Keratinocyte (primary cell): ENCODE data around the gene UHRF2. TPM values are rescaled to one million over a fixed set of nuclear protein-coding genes. Genes with fewer than 3 reads are reported as not detected.

Source experiments
- DNase-seq: peaks from one replicate; pipeline ENCODE4 v3.0.0-alpha.2; 2011; ENCODE audit warnings: low read depth, missing footprints, low spot score
- FAIRE-seq: peaks from 2 replicates; lab custom pipeline; 2011; peaks lifted over from hg19 to GRCh38; lab: Jason Lieb, UNC
- H2AFZ ChIP-seq: 2 replicates; pipeline ENCODE4 v1.6.0; 2012; ENCODE audit warnings: low read length, control low read depth, inconsistent platforms; ENCODE audit not compliant: control insufficient read depth
- H3K27ac ChIP-seq: 2 replicates; pipeline ENCODE4 v1.5.1; 2011; ENCODE audit warnings: low read length; ENCODE audit not compliant: control insufficient read depth, insufficient read depth
- H3K27me3 ChIP-seq: 3 replicates; pipeline ENCODE4 v1.6.0; 2011; ENCODE audit warnings: low read length; ENCODE audit not compliant: control insufficient read depth, insufficient read depth; ENCODE audit errors: extremely low read depth
- H3K36me3 ChIP-seq, 2 experiments: 2 replicates in 1 of 2; 3 replicates in 1 of 2; pipeline ENCODE4 v1.5.1; 2011; ENCODE audit warnings: low read length in 2 of 2, mild to moderate bottlenecking in 1 of 2; ENCODE audit not compliant: control insufficient read depth in 2 of 2, insufficient read depth in 2 of 2; ENCODE audit errors: extremely low read depth in 1 of 2
- H3K4me1 ChIP-seq: 3 replicates; pipeline ENCODE4 v1.5.1; 2011; ENCODE audit warnings: low read length; ENCODE audit not compliant: control insufficient read depth, insufficient read depth; ENCODE audit errors: extremely low read depth
- H3K4me2 ChIP-seq: 3 replicates; pipeline ENCODE4 v1.6.0; 2011; ENCODE audit warnings: low read depth, low read length; ENCODE audit not compliant: control insufficient read depth, insufficient read depth; ENCODE audit errors: extremely low read depth
- H3K4me3 ChIP-seq, 3 experiments: fragments of 200-600 bp in 1 of 3; sonication (generic) in 1 of 3; 2 replicates in 2 of 3; 3 replicates in 1 of 3; pipeline ENCODE4 v1.5.1; 2011 to 2016; ENCODE audit warnings: low read length in 3 of 3, mild to moderate bottlenecking in 3 of 3, control low read depth in 2 of 3, inconsistent platforms in 1 of 3, low read depth in 1 of 3, mixed read lengths in 1 of 3, mixed run types in 1 of 3, moderate library complexity in 1 of 3; ENCODE audit not compliant: control insufficient read depth in 2 of 3, insufficient read depth in 2 of 3; ENCODE audit errors: extremely low read depth in 1 of 3
- H3K79me2 ChIP-seq: 2 replicates; pipeline ENCODE4 v1.6.0; 2012; ENCODE audit warnings: low read length; ENCODE audit not compliant: control insufficient read depth, insufficient read depth
- H3K9ac ChIP-seq: 3 replicates; pipeline ENCODE4 v1.6.0; 2011; ENCODE audit warnings: low read length; ENCODE audit not compliant: control insufficient read depth, insufficient read depth; ENCODE audit errors: extremely low read depth
- H3K9me1 ChIP-seq: 3 replicates; pipeline ENCODE4 v1.6.0; 2011; ENCODE audit warnings: low read length; ENCODE audit not compliant: control insufficient read depth, insufficient read depth; ENCODE audit errors: extremely low read depth
- H3K9me3 ChIP-seq: 2 replicates; pipeline ENCODE4 v1.5.1; 2012; ENCODE audit warnings: low read depth, low read length; ENCODE audit not compliant: control insufficient read depth
- H4K20me1 ChIP-seq: 3 replicates; pipeline ENCODE4 v1.6.0; 2011; ENCODE audit warnings: low read length; ENCODE audit not compliant: control insufficient read depth, insufficient read depth; ENCODE audit errors: extremely low read depth
- EZH2 ChIP-seq: IDR thresholded peaks from one replicate; pipeline ENCODE4 v1.6.1; 2012; ENCODE audit warnings: inconsistent platforms, mild to moderate bottlenecking, low read length, moderate library complexity
- dilution Hi-C: fragments of 300-500 bp; cut with MboI; formaldehyde crosslinking; loops from one replicate; pipeline ENCODE4 v1.7.0; 2020; ENCODE audit warnings: low sequenced_read_pairs; ENCODE audit not compliant: extremely low pct_ligation_motif_present
- polyA plus RNA-seq, 5 experiments: library from polyadenylated mRNA; depleted of rRNA in 3 of 5; stranded (reverse) in 3 of 5; stranded (forward) in 1 of 5; unstranded in 1 of 5; fragments of >200 nt; gene quantifications; 1 replicate in 1 of 5; 2 replicates in 3 of 5; 3 replicates in 1 of 5; pipeline versions ENCODE4 v1.2.1 to v1.2.3, GENCODE V29; 2011 to 2012; ENCODE audit warnings: missing spikeins in 2 of 5, low read depth in 1 of 5, low replicate concordance in 1 of 5
- TF ChIP-seq, protein P1 (sequence below), 3 experiments: IDR thresholded peaks in 1 of 3; conservative IDR thresholded peaks in 1 of 3; optimal IDR thresholded peaks in 1 of 3; 2 replicates in 2 of 3; 3 replicates in 1 of 3; pipeline versions ENCODE3 to v1.5.1; 2011; ENCODE audit warnings: low read length in 3 of 3, mild to moderate bottlenecking in 3 of 3, moderate library complexity in 2 of 3, control low read depth in 1 of 3, inconsistent platforms in 1 of 3; ENCODE audit not compliant: insufficient read depth in 2 of 3; ENCODE audit errors: extremely low read depth in 1 of 3

The UHRF2 gene
- polyA plus RNA-seq, 1 donor (not counting 4 experiments of a cell fraction or from before 2014, with no cell fraction given), result 77.0 TPM

GRCh38 chr9:6407778-6408177 lies 5.2 kb upstream of the UHRF2 start:
- Histone ChIP-seq H3K4me3 (no peak overlapping the region), H3K36me3 (no peaks in the 10 kb centered on the region), H3K4me1 (peaks cover 4% of the 10 kb centered on the region), H2AFZ (no peak overlapping the region), H3K9ac (no peak overlapping the region), H3K9me1 (no peaks in the 10 kb centered on the region), H3K27ac (no peak overlapping the region), H3K9me3 (no peaks in the 10 kb centered on the region), H3K79me2 (no peaks in the 10 kb centered on the region), H3K27me3 (no peaks in the 10 kb centered on the region), H4K20me1 (no peaks in the 10 kb centered on the region), H3K4me2 (no peak overlapping the region)
- TF ChIP-seq, protein P1, sequence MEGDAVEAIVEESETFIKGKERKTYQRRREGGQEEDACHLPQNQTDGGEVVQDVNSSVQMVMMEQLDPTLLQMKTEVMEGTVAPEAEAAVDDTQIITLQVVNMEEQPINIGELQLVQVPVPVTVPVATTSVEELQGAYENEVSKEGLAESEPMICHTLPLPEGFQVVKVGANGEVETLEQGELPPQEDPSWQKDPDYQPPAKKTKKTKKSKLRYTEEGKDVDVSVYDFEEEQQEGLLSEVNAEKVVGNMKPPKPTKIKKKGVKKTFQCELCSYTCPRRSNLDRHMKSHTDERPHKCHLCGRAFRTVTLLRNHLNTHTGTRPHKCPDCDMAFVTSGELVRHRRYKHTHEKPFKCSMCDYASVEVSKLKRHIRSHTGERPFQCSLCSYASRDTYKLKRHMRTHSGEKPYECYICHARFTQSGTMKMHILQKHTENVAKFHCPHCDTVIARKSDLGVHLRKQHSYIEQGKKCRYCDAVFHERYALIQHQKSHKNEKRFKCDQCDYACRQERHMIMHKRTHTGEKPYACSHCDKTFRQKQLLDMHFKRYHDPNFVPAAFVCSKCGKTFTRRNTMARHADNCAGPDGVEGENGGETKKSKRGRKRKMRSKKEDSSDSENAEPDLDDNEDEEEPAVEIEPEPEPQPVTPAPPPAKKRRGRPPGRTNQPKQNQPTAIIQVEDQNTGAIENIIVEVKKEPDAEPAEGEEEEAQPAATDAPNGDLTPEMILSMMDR (optimal IDR thresholded peaks at IDR 0.05 in 1 of 3, IDR thresholded peaks at IDR 0.05 in 1 of 3, conservative IDR thresholded peaks at IDR 0.05 in 1 of 3; ENCODE audit: extremely low read depth in 1 of 3, insufficient read depth in 2 of 3, low read length in 3 of 3), result no peak
- no peak for TF ChIP-seq EZH2
- DNase-seq, result no peak
- FAIRE-seq, result no peak
- dilution Hi-C loops, result no loop called here

DNA sequence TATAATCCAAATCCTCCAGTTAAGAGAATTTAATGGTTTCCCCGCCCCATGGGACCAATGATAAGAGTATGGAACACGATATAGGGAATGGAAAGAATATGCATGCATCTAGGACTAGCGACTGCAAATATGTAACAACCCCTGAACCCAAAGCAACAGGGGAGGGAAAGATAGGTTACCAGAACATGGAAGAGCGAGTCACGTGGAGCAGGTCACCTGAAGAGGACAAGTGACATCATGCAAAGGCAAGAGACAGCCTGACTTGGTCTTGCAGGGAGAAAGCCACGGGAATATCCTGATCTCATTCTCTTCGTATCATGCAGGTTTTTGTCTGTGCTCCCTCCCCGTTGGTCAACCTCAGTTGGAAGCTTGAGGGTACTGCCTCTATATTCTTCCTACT lies 4.7 kb upstream of the UHRF2 start:
- peaks cover 3% of the 10 kb centered on the region for H3K79me2 ChIP-seq
- H4K20me1 ChIP-seq, result no peaks in the 10 kb centered on the region
- no peak overlapping the region for H3K27ac ChIP-seq
- dilution Hi-C loops, result no loop called here
- no peaks in the 10 kb centered on the region for H3K9me3 ChIP-seq
- DNase-seq (no peak), FAIRE-seq (no peak)
- no peaks in the 10 kb centered on the region for H3K9me1 ChIP-seq
- H3K4me2 ChIP-seq, result no peak overlapping the region
- H3K36me3 ChIP-seq, result no peaks in the 10 kb centered on the region
- peaks cover 4% of the 10 kb centered on the region for H3K4me1 ChIP-seq
- no peak overlapping the region for H3K4me3 ChIP-seq
- no peak overlapping the region for H2AFZ ChIP-seq
- no peaks in the 10 kb centered on the region for H3K27me3 ChIP-seq
- TF ChIP-seq EZH2, result no peak
- TF ChIP-seq, protein P1 (optimal IDR thresholded peaks at IDR 0.05 in 1 of 3, IDR thresholded peaks at IDR 0.05 in 1 of 3, conservative IDR thresholded peaks at IDR 0.05 in 1 of 3; ENCODE audit: extremely low read depth in 1 of 3, insufficient read depth in 2 of 3, low read length in 3 of 3), result no peak
- no peak overlapping the region for H3K9ac ChIP-seq
